Tibial nerve (tissue), 3 donors: ENCODE results near the gene KIF1A.

ENCODE experiments used
- CTCF ChIP-seq, 5 experiments: fragments of 200-600 bp in 3 of 5; fragments of 450-650 bp in 2 of 5; sonication (generic) in 3 of 5; IDR thresholded peaks; one replicate each; pipeline ENCODE4 v1.5.1; 2016 to 2019; ENCODE audit warnings: antibody characterized with exemption in 5 of 5, mild to moderate bottlenecking in 3 of 5, moderate library complexity in 2 of 5
- POLR2A ChIP-seq, 2 donors: fragments of 450-650 bp; IDR thresholded peaks; one replicate each; pipeline ENCODE4 v1.6.1; 2017; ENCODE audit warnings: antibody characterized with exemption in 2 of 2, mild to moderate bottlenecking in 2 of 2, moderate library complexity in 2 of 2

- TF ChIP-seq CTCF (IDR thresholded peaks at IDR 0.05) (no peak), POLR2A (IDR thresholded peaks at IDR 0.05) (no peak)
Observed at GRCh38 chr2:240815761-240816583, 4.0 kb downstream of the KIF1A start.
